Measurements from ENCODE around the gene NEK7.

Gene NEK7

DNA sequence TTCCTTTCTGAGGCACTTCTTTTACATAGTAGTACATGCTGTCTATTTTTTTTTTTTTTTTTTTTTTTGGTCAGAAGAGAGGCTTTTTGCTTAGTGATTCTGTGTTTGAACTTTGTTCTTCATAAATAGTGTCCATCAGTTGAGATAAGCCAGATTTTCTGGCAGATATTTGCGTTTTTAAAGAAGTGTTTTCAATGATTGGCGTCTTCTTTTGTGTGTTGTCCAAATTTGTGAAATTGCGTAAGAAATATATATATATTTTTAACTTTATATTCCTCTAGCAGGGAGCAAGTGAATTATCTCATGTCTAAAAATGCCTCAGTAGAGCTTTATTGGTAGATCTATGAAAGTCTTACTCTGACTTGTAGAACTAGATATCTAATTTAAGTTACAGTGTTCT is 28.3 kb downstream of the NEK7 start:
- Histone ChIP-seq H4K8ac (ENCODE audit: low read depth, low read length) (no peak overlapping the region), H3K23ac (ENCODE audit: low read depth, low read length, poor library complexity) (no peak overlapping the region), H3K18ac (ENCODE audit: low read length) (no peak overlapping the region), H2BK5ac (ENCODE audit: low read length) (no peak overlapping the region), H3K79me1 (ENCODE audit: low read depth, low read length) (no peaks in the 10 kb centered on the region), H3K4me1 (ENCODE audit: control insufficient read depth in 2 of 2, insufficient read depth in 1 of 2, low read depth in 1 of 2, low read length in 2 of 2) (peaks cover 0 to 3% of the 10 kb centered on the region in 2 donors), H3K4me3 (ENCODE audit: low read length in 2 of 2) (no peak overlapping the region), H2AK5ac (ENCODE audit: low read depth, low read length) (no peak overlapping the region), H3K9ac (ENCODE audit: low read depth, low read length, poor library complexity) (no peak overlapping the region), H3K27ac (replicated peaks; ENCODE audit: low read length) (no peak overlapping the region), H3K4ac (ENCODE audit: low read length) (no peak overlapping the region), H3K36me3 (replicated peaks in 1 of 2; ENCODE audit: control insufficient read depth in 2 of 2, insufficient read depth in 2 of 2, low read length in 2 of 2) (no peaks in the 10 kb centered on the region), H3K27me3 (ENCODE audit: control insufficient read depth in 3 of 3, insufficient read depth in 3 of 3, low read depth in 1 of 3, low read length in 3 of 3) (no peaks in the 10 kb centered on the region), H2BK12ac (ENCODE audit: low read length) (no peak overlapping the region), H3K9me3 (replicated peaks in 1 of 2; ENCODE audit: control insufficient read depth in 2 of 2, insufficient read depth in 1 of 2, low read depth in 1 of 2, low read length in 2 of 2) (peaks cover 0 to 1% of the 10 kb centered on the region in 2 donors), H2BK120ac (ENCODE audit: low read depth, low read length) (no peak overlapping the region), H4K91ac (ENCODE audit: low read depth, low read length, poor library complexity) (no peak overlapping the region), H2AFZ (ENCODE audit: low read length) (no peak overlapping the region), H3K4me2 (ENCODE audit: insufficient read depth, low read length, poor library complexity, severe bottlenecking) (no peak overlapping the region), H2BK15ac (ENCODE audit: low read length) (no peak overlapping the region), H3K14ac (ENCODE audit: low read length) (no peak overlapping the region)
- DNase-seq (ENCODE audit: low spot score), result no peak
- no CpG with 5 or more reads among the region's 3 CpGs for WGBS, 2 donors (ENCODE audit: extremely low coverage in 2 of 2, insufficient read length in 2 of 2, insufficient replicate concordance in 1 of 2)

DNA sequence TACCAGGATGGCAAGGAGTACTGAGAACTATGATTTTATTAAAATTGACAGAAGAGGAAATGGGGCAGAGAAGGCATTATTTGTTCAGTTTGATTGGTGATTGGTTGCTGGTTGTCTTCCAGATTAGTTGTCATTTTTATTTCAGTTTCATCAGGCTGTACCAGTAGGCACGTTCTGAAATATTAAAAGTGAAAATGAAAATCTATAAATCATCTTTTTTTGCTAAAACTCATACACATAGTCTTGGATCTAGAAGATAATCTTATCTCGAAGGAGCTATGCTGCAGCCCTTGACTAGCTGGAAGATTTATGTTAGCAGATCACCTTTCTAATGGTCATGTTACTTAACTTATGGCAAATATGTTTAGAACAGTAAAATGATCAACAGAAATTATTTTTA is 29.0 kb downstream of the NEK7 start:
- Histone ChIP-seq H2AFZ (ENCODE audit: low read length) (no peak overlapping the region), H3K4me2 (ENCODE audit: insufficient read depth, low read length, poor library complexity, severe bottlenecking) (no peak overlapping the region), H3K4ac (ENCODE audit: low read length) (no peak overlapping the region), H2BK5ac (ENCODE audit: low read length) (no peak overlapping the region), H3K4me1 (ENCODE audit: control insufficient read depth in 2 of 2, insufficient read depth in 1 of 2, low read depth in 1 of 2, low read length in 2 of 2) (peaks cover 0 to 3% of the 10 kb centered on the region in 2 donors), H3K27ac (replicated peaks; ENCODE audit: low read length) (no peak overlapping the region), H2BK15ac (ENCODE audit: low read length) (no peak overlapping the region), H3K14ac (ENCODE audit: low read length) (no peak overlapping the region), H2BK120ac (ENCODE audit: low read depth, low read length) (no peak overlapping the region), H3K18ac (ENCODE audit: low read length) (no peak overlapping the region), H4K8ac (ENCODE audit: low read depth, low read length) (no peak overlapping the region), H2BK12ac (ENCODE audit: low read length) (no peak overlapping the region), H3K4me3 (ENCODE audit: low read length in 2 of 2) (no peak overlapping the region), H2AK5ac (ENCODE audit: low read depth, low read length) (no peak overlapping the region), H4K91ac (ENCODE audit: low read depth, low read length, poor library complexity) (no peak overlapping the region), H3K27me3 (ENCODE audit: control insufficient read depth in 3 of 3, insufficient read depth in 3 of 3, low read depth in 1 of 3, low read length in 3 of 3) (no peaks in the 10 kb centered on the region), H3K79me1 (ENCODE audit: low read depth, low read length) (no peaks in the 10 kb centered on the region), H3K9ac (ENCODE audit: low read depth, low read length, poor library complexity) (no peak overlapping the region), H3K36me3 (replicated peaks in 1 of 2; ENCODE audit: control insufficient read depth in 2 of 2, insufficient read depth in 2 of 2, low read length in 2 of 2) (no peaks in the 10 kb centered on the region), H3K9me3 (replicated peaks in 1 of 2; ENCODE audit: control insufficient read depth in 2 of 2, insufficient read depth in 1 of 2, low read depth in 1 of 2, low read length in 2 of 2) (peaks cover 0 to 1% of the 10 kb centered on the region in 2 donors), H3K23ac (ENCODE audit: low read depth, low read length, poor library complexity) (no peak overlapping the region)
- no CpG with 5 or more reads among the region's 2 CpGs for WGBS, 2 donors (ENCODE audit: extremely low coverage in 2 of 2, insufficient read length in 2 of 2, insufficient replicate concordance in 1 of 2)
- DNase-seq (ENCODE audit: low spot score), result no peak

GRCh38 chr1:198186916-198187580 is 30.2 kb downstream of the NEK7 start:
- H4K91ac ChIP-seq (ENCODE audit: low read depth, low read length, poor library complexity), result no peak overlapping the region
- H3K4me3 ChIP-seq (ENCODE audit: low read length in 2 of 2), result no peak overlapping the region
- no peak overlapping the region for H3K27ac ChIP-seq (replicated peaks; ENCODE audit: low read length)
- H3K4me1 ChIP-seq (ENCODE audit: control insufficient read depth in 2 of 2, insufficient read depth in 1 of 2, low read depth in 1 of 2, low read length in 2 of 2), result no peaks in the 10 kb centered on the region
- H3K4me2 ChIP-seq (ENCODE audit: insufficient read depth, low read length, poor library complexity, severe bottlenecking), result no peak overlapping the region
- no peak overlapping the region for H2BK5ac ChIP-seq (ENCODE audit: low read length)
- no peak overlapping the region for H2AFZ ChIP-seq (ENCODE audit: low read length)
- H3K36me3 ChIP-seq (replicated peaks in 1 of 2; ENCODE audit: control insufficient read depth in 2 of 2, insufficient read depth in 2 of 2, low read length in 2 of 2), result no peaks in the 10 kb centered on the region
- no peak overlapping the region for H2BK120ac ChIP-seq (ENCODE audit: low read depth, low read length)
- no peak overlapping the region for H3K9ac ChIP-seq (ENCODE audit: low read depth, low read length, poor library complexity)
- H3K9me3 ChIP-seq (replicated peaks in 1 of 2; ENCODE audit: control insufficient read depth in 2 of 2, insufficient read depth in 1 of 2, low read depth in 1 of 2, low read length in 2 of 2), result peaks cover 0 to 1% of the 10 kb centered on the region in 2 donors
- no peaks in the 10 kb centered on the region for H3K27me3 ChIP-seq (ENCODE audit: control insufficient read depth in 3 of 3, insufficient read depth in 3 of 3, low read depth in 1 of 3, low read length in 3 of 3)
- no CpG with 5 or more reads among the region's 2 CpGs for WGBS, 2 donors (ENCODE audit: extremely low coverage in 2 of 2, insufficient read length in 2 of 2, insufficient replicate concordance in 1 of 2)
- H2BK12ac ChIP-seq (ENCODE audit: low read length), result no peak overlapping the region
- H2BK15ac ChIP-seq (ENCODE audit: low read length), result no peak overlapping the region
- H2AK5ac ChIP-seq (ENCODE audit: low read depth, low read length), result no peak overlapping the region
- H3K79me1 ChIP-seq (ENCODE audit: low read depth, low read length), result no peaks in the 10 kb centered on the region
- no peak overlapping the region for H3K14ac ChIP-seq (ENCODE audit: low read length)
- no peak overlapping the region for H3K23ac ChIP-seq (ENCODE audit: low read depth, low read length, poor library complexity)
- DNase-seq (ENCODE audit: low spot score), result no peak
- H3K4ac ChIP-seq (ENCODE audit: low read length), result no peak overlapping the region
- no peak overlapping the region for H4K8ac ChIP-seq (ENCODE audit: low read depth, low read length)
- H3K18ac ChIP-seq (ENCODE audit: low read length), result no peak overlapping the region

GRCh38 chr1:198187973-198188588 is 31.3 kb downstream of the NEK7 start:
- WGBS, 2 donors (ENCODE audit: extremely low coverage in 2 of 2, insufficient read length in 2 of 2, insufficient replicate concordance in 1 of 2), result no CpG with 5 or more reads among the region's 3 CpGs
- H3K4me3 ChIP-seq (ENCODE audit: low read length in 2 of 2), result no peak overlapping the region
- DNase-seq (ENCODE audit: low spot score), result no peak
- no peak overlapping the region for H2AK5ac ChIP-seq (ENCODE audit: low read depth, low read length)
- H2BK5ac ChIP-seq (ENCODE audit: low read length), result no peak overlapping the region
- H4K8ac ChIP-seq (ENCODE audit: low read depth, low read length), result no peak overlapping the region
- H4K91ac ChIP-seq (ENCODE audit: low read depth, low read length, poor library complexity), result no peak overlapping the region
- H3K4me1 ChIP-seq (ENCODE audit: control insufficient read depth in 2 of 2, insufficient read depth in 1 of 2, low read depth in 1 of 2, low read length in 2 of 2), result no peaks in the 10 kb centered on the region
- H3K27me3 ChIP-seq (ENCODE audit: control insufficient read depth in 3 of 3, insufficient read depth in 3 of 3, low read depth in 1 of 3, low read length in 3 of 3), result no peaks in the 10 kb centered on the region
- H2BK120ac ChIP-seq (ENCODE audit: low read depth, low read length), result no peak overlapping the region
- no peaks in the 10 kb centered on the region for H3K36me3 ChIP-seq (replicated peaks in 1 of 2; ENCODE audit: control insufficient read depth in 2 of 2, insufficient read depth in 2 of 2, low read length in 2 of 2)
- H3K79me1 ChIP-seq (ENCODE audit: low read depth, low read length), result no peaks in the 10 kb centered on the region
- H3K27ac ChIP-seq (replicated peaks; ENCODE audit: low read length), result no peak overlapping the region
- no peak overlapping the region for H3K4me2 ChIP-seq (ENCODE audit: insufficient read depth, low read length, poor library complexity, severe bottlenecking)
- H3K14ac ChIP-seq (ENCODE audit: low read length), result no peak overlapping the region
- H3K23ac ChIP-seq (ENCODE audit: low read depth, low read length, poor library complexity), result no peak overlapping the region
- no peak overlapping the region for H2BK12ac ChIP-seq (ENCODE audit: low read length)
- H3K9ac ChIP-seq (ENCODE audit: low read depth, low read length, poor library complexity), result no peak overlapping the region
- no peak overlapping the region for H3K18ac ChIP-seq (ENCODE audit: low read length)
- H3K9me3 ChIP-seq (replicated peaks in 1 of 2; ENCODE audit: control insufficient read depth in 2 of 2, insufficient read depth in 1 of 2, low read depth in 1 of 2, low read length in 2 of 2), result peaks cover 0 to 1% of the 10 kb centered on the region in 2 donors
- H2BK15ac ChIP-seq (ENCODE audit: low read length), result no peak overlapping the region
- no peak overlapping the region for H3K4ac ChIP-seq (ENCODE audit: low read length)
- no peak overlapping the region for H2AFZ ChIP-seq (ENCODE audit: low read length)
